Ovary (tissue), 3 donors: Measurements from ENCODE around the gene TBC1D22B.

ENCODE experiments used
- POLR2A ChIP-seq: fragments of 450-650 bp; IDR thresholded peaks from one replicate; pipeline ENCODE4 v1.6.1; 2017; ENCODE audit warnings: antibody characterized with exemption, mild to moderate bottlenecking, moderate library complexity
- TF ChIP-seq, protein P1 (sequence below), 3 donors: fragments of 450-650 bp in 2 of 3; fragments of 200-600 bp in 1 of 3; IDR thresholded peaks; one replicate each; pipeline versions ENCODE4 v1.5.1 to v1.8.0; 2016 to 2022; ENCODE audit warnings: antibody characterized with exemption in 3 of 3, mild to moderate bottlenecking in 1 of 3
- donor health status: DM: no; HTN: no; CAD: no.

DNA sequence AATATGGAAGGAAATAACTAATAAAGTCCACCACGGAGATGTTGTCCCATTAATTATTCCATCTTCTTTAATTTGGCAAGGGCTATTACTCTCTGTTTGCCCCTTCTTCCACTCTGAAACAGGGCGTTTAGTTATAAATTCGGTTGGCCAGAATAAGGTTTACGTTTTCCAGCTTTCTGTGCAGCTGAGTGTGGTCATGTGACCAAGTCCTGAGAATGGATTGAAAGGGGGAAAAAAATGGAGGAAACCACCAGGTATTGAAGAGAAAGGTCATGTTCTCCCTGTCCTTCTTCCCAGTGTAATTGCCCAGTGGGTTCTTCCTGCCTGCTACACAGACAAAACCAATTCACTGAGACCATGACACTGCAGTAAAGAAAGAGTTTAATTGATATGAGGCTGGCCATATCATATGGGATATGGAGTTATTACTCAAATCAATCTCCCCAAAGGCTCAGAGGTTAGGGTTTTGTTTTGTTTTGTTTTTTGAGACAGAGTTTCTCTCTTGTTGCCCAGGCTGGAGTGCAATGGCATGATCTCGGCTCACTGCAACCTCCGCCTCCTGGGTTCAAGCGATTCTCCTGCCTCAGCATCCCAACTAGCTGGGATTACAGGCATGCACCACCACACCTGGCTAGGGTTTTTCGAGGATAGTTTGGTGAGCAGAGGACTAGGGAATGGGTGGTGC, 14.3 kb upstream of the TBC1D22B start:
- TF ChIP-seq, protein P1, sequence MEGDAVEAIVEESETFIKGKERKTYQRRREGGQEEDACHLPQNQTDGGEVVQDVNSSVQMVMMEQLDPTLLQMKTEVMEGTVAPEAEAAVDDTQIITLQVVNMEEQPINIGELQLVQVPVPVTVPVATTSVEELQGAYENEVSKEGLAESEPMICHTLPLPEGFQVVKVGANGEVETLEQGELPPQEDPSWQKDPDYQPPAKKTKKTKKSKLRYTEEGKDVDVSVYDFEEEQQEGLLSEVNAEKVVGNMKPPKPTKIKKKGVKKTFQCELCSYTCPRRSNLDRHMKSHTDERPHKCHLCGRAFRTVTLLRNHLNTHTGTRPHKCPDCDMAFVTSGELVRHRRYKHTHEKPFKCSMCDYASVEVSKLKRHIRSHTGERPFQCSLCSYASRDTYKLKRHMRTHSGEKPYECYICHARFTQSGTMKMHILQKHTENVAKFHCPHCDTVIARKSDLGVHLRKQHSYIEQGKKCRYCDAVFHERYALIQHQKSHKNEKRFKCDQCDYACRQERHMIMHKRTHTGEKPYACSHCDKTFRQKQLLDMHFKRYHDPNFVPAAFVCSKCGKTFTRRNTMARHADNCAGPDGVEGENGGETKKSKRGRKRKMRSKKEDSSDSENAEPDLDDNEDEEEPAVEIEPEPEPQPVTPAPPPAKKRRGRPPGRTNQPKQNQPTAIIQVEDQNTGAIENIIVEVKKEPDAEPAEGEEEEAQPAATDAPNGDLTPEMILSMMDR (IDR thresholded peaks at IDR 0.05) = no peak
- no peak for TF ChIP-seq POLR2A
